ENCODE measurements around the gene TGFBR3L. TPM values are rescaled to one million over a fixed set of nuclear protein-coding genes. Genes with fewer than 3 reads are reported as not detected.

Gene TGFBR3L
- total and polyA plus RNA-seq, 2 of the 8 experiments (the other 6 are each of a cell fraction or from before 2014, with no cell fraction given) = 3.1 to 3.7 TPM

DNA sequence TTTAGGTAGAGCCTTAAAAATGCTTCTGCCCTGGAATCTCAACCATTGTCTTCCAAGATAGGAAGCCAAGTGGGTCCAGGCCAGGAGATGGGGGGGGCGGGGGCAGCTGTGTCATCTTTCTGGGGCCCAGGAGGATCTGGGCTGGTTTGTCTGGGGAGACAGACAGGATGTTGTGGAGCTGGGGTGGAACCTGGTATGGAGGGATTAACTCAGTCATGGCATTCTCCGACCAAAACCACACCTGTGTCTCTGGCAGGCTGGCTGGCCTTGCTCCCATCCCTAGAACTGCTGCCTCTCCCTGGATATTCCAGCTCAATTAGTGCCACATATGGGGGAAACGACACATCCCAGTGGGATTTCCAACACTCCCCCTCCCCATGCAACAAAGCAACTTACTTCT, 13.7 kb upstream of the TGFBR3L start:
- Histone ChIP-seq H3K23ac (ENCODE audit: insufficient read length) (no peak overlapping the region), H2AFZ (ENCODE audit: low read length) (no peak overlapping the region), H3K4me1 (replicated peaks in 1 of 4; ENCODE audit: control insufficient read depth in 3 of 4, insufficient read depth in 4 of 4, low read length in 3 of 4) (peaks cover 0 to 13% (median 7%) of the 10 kb centered on the region in 4 experiments; a peak in 5 of 7 replicates), H3K4me2 (ENCODE audit: insufficient read depth in 1 of 2, low read depth in 2 of 2, low read length in 2 of 2) (no peak overlapping the region), H2AK5ac (ENCODE audit: low read depth, low read length) (no peak overlapping the region), H2BK120ac (replicated peaks; ENCODE audit: low read depth, low read length) (no peak overlapping the region), H2BK12ac (ENCODE audit: low read depth, low read length) (no peak overlapping the region), H4K91ac (replicated peaks; ENCODE audit: insufficient read length, low read length) (no peak overlapping the region), H3K27me3 (replicated peaks in 1 of 4; ENCODE audit: control insufficient read depth in 3 of 4, extremely low read depth in 1 of 4, insufficient read depth in 3 of 4, low read length in 3 of 4) (no peaks in the 10 kb centered on the region), H3K4me3 (ENCODE audit: extremely low read depth in 1 of 4, insufficient read depth in 2 of 4, low read depth in 3 of 4, low read length in 4 of 4) (no peak overlapping the region), H3K14ac (ENCODE audit: insufficient read length) (no peak overlapping the region), H4K8ac (ENCODE audit: extremely low read depth, insufficient read depth, low read length) (no peak overlapping the region), H3K36me3 (ENCODE audit: control insufficient read depth in 2 of 4, insufficient read depth in 4 of 4, low read length in 3 of 4) (no peaks in the 10 kb centered on the region; a peak in 1 of 8 replicates), H3K79me2 (ENCODE audit: control insufficient read depth in 1 of 2, insufficient read depth in 2 of 2, low read length in 2 of 2) (peaks cover 0 to 12% of the 10 kb centered on the region in 2 experiments; a peak in 2 of 4 replicates), H4K5ac (ENCODE audit: insufficient read length, low read depth, low read length) (no peak overlapping the region), H2BK20ac (ENCODE audit: low read length) (no peak overlapping the region), H2BK5ac (ENCODE audit: low read depth, low read length) (no peak overlapping the region), H3K4ac (replicated peaks; ENCODE audit: insufficient read length, low read depth, low read length) (no peak overlapping the region), H4K20me1 (replicated peaks in 1 of 2; ENCODE audit: control insufficient read depth in 1 of 2, insufficient read depth in 2 of 2, low read length in 2 of 2) (no peaks in the 10 kb centered on the region), H3K9me3 (ENCODE audit: insufficient read depth in 2 of 2, low read depth in 1 of 2, low read length in 1 of 2) (no peaks in the 10 kb centered on the region), H3K79me1 (ENCODE audit: low read depth, low read length) (peaks cover 9% of the 10 kb centered on the region), H3K27ac (ENCODE audit: low read depth, low read length) (no peak overlapping the region), H3K18ac (ENCODE audit: extremely low read depth, low read length) (no peak overlapping the region), H3K23me2 (ENCODE audit: low read depth, low read length) (peaks cover 13% of the 10 kb centered on the region), H3K9ac (replicated peaks in 1 of 4; ENCODE audit: extremely low read depth in 1 of 4, low read depth in 3 of 4, low read length in 3 of 4) (no peak overlapping the region), H3K56ac (replicated peaks; ENCODE audit: insufficient read length, low read depth, low read length) (no peak overlapping the region), H2BK15ac (ENCODE audit: low read length) (no peak overlapping the region)
- CTCF ChIA-PET (ENCODE audit: partially characterized antibody) = interaction anchor here (0.6 to 4.9 kb wide), 18 partner anchors 10 to 1393 kb away, joined by 3 to 21 read pairs (median 4); partner anchors contain the start of genes LRRC8E and TGFBR3L
- 75% methylated on average over 3 of the region's 3 CpGs; no CpG with 5 or more reads in 1 of the 2 experiments for WGBS, 2 experiments (ENCODE audit: extremely low coverage in 1 of 2, insufficient coverage in 1 of 2, insufficient read length in 1 of 2, insufficient replicate concordance in 2 of 2, low coverage in 1 of 2, low lambda C conversion rate in 2 of 2, missing lambda C conversion rate in 1 of 2)
- DNase-seq (ENCODE audit: low read depth in 1 of 2, low spot score in 2 of 2) = no peak
- POLR2A ChIA-PET (ENCODE audit: partially characterized antibody) = interaction anchor here (0.7 to 5.0 kb wide), 12 partner anchors 8 to 48 kb away, joined by 3 to 22 read pairs (median 8); partner anchors contain the start of genes LRRC8E, SNAPC2, TGFBR3L and TIMM44
- FAIRE-seq = no peak
- TF ChIP-seq SP2 (IDR thresholded peaks at IDR 0.05; ENCODE audit: low read length) = no peak
- TF ChIP-seq CTBP2 (IDR thresholded peaks at IDR 0.05; ENCODE audit: borderline replicate concordance, insufficient read depth, insufficient read length, low read length) = no peak
- no peak for TF ChIP-seq RFX5 (IDR thresholded peaks at IDR 0.05; ENCODE audit: borderline replicate concordance, low read depth, low read length)
- no peak for TF ChIP-seq SIN3A (conservative IDR thresholded peaks at IDR 0.05 in 1 of 2, IDR thresholded peaks at IDR 0.05 in 1 of 2; ENCODE audit: low read depth in 1 of 2, low read length in 2 of 2)
- no peak for TF ChIP-seq RXRA (IDR thresholded peaks at IDR 0.05; ENCODE audit: insufficient read depth, low read depth, low read length)
- no peak for TF ChIP-seq FOSL1 (IDR thresholded peaks at IDR 0.05; ENCODE audit: insufficient read depth, low read depth, low read length)
- no peak for TF ChIP-seq CHD2 (IDR thresholded peaks at IDR 0.05; ENCODE audit: low read length)
- TF ChIP-seq, protein P1, sequence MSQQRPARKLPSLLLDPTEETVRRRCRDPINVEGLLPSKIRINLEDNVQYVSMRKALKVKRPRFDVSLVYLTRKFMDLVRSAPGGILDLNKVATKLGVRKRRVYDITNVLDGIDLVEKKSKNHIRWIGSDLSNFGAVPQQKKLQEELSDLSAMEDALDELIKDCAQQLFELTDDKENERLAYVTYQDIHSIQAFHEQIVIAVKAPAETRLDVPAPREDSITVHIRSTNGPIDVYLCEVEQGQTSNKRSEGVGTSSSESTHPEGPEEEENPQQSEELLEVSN (IDR thresholded peaks at IDR 0.05) = no peak
- no peak for TF ChIP-seq SP1 (IDR thresholded peaks at IDR 0.05; ENCODE audit: low read depth, low read length)
- no peak for TF ChIP-seq GABPA (IDR thresholded peaks at IDR 0.05; ENCODE audit: borderline replicate concordance, insufficient read depth, low read length)
- TF ChIP-seq, protein P2, sequence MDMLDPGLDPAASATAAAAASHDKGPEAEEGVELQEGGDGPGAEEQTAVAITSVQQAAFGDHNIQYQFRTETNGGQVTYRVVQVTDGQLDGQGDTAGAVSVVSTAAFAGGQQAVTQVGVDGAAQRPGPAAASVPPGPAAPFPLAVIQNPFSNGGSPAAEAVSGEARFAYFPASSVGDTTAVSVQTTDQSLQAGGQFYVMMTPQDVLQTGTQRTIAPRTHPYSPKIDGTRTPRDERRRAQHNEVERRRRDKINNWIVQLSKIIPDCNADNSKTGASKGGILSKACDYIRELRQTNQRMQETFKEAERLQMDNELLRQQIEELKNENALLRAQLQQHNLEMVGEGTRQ (IDR thresholded peaks at IDR 0.05; ENCODE audit: low read length) = no peak
- TF ChIP-seq SIRT6 (IDR thresholded peaks at IDR 0.05; ENCODE audit: low read length) = no peak

Measured in H1 (cell line).